Liver (tissue), 9 donors: Measurements from ENCODE around the gene PTPRD. TPM values are rescaled to one million over a fixed set of nuclear protein-coding genes. Genes with fewer than 3 reads are reported as not detected.

Source experiments
- DNase-seq: peaks from one replicate; pipeline ENCODE4 v3.0.0-alpha.2; 2017; ENCODE audit warnings: low spot score
- H3K27ac ChIP-seq, 2 donors: one replicate each; pipeline ENCODE4 v1.7.0; 2013; ENCODE audit warnings: inconsistent platforms in 2 of 2, low read length in 2 of 2, control low read depth in 1 of 2, low read depth in 1 of 2, mild to moderate bottlenecking in 1 of 2
- H3K27me3 ChIP-seq, 4 donors: one replicate each; pipeline versions ENCODE4 v1.6.1 to v1.7.0; 2013; ENCODE audit warnings: low read length in 3 of 4, inconsistent platforms in 1 of 4, mild to moderate bottlenecking in 1 of 4, moderate library complexity in 1 of 4; ENCODE audit not compliant: control insufficient read depth in 4 of 4, insufficient read depth in 4 of 4
- H3K36me3 ChIP-seq, 4 donors: one replicate each; pipeline versions ENCODE4 v1.6.1 to v1.7.0; 2013; ENCODE audit warnings: low read length in 3 of 4, mild to moderate bottlenecking in 3 of 4, low read depth in 1 of 4, moderate library complexity in 1 of 4; ENCODE audit not compliant: control insufficient read depth in 4 of 4, insufficient read depth in 3 of 4
- H3K4me1 ChIP-seq, 4 donors: one replicate each; pipeline versions ENCODE4 v1.6.1 to v1.7.0; 2013; ENCODE audit warnings: low read length in 3 of 4, mild to moderate bottlenecking in 3 of 4, moderate library complexity in 1 of 4; ENCODE audit not compliant: control insufficient read depth in 4 of 4, insufficient read depth in 4 of 4
- H3K4me3 ChIP-seq, 3 donors: one replicate each; pipeline versions ENCODE4 v1.6.1 to v1.7.0; 2013; ENCODE audit warnings: low read length in 3 of 3, control low read depth in 1 of 3, low read depth in 1 of 3, mild to moderate bottlenecking in 1 of 3
- H3K9ac ChIP-seq, 2 donors: one replicate each; pipeline ENCODE4 v1.7.0; 2013; ENCODE audit warnings: low read length in 2 of 2, mild to moderate bottlenecking in 2 of 2, moderate library complexity in 2 of 2, control low read depth in 1 of 2, low read depth in 1 of 2
- H3K9me3 ChIP-seq, 4 donors: one replicate each; pipeline versions ENCODE4 v1.6.1 to v1.7.0; 2013; ENCODE audit warnings: low read length in 3 of 4; ENCODE audit not compliant: control insufficient read depth in 4 of 4
- CTCF ChIP-seq: fragments of 150-350 bp; IDR thresholded peaks from 2 replicates; pipeline ENCODE4 v1.5.1; 2017; ENCODE audit warnings: improper control_type of control experiment, low read depth, low read length; ENCODE audit not compliant: missing input control
- EGR1 ChIP-seq, 2 donors: IDR thresholded peaks; 2 replicates each; pipeline ENCODE4 v1.6.1; 2016 to 2018; ENCODE audit warnings: antibody characterized with exemption in 2 of 2, low read depth in 2 of 2
- FOXA1 ChIP-seq: IDR thresholded peaks from 2 replicates; pipeline ENCODE4 v1.6.1; 2016; ENCODE audit warnings: antibody characterized with exemption
- FOXA2 ChIP-seq: IDR thresholded peaks from 2 replicates; pipeline ENCODE4 v1.6.1; 2016; ENCODE audit warnings: antibody characterized with exemption
- GABPA ChIP-seq, 2 donors: IDR thresholded peaks in 1 of 2; conservative IDR thresholded peaks in 1 of 2; 2 replicates each; pipeline ENCODE4 v1.6.1; 2016; ENCODE audit warnings: antibody characterized with exemption in 2 of 2, mild to moderate bottlenecking in 1 of 2, moderate library complexity in 1 of 2
- HNF4A ChIP-seq, 2 donors: conservative IDR thresholded peaks; 2 replicates each; pipeline ENCODE4 v1.6.1; 2016; ENCODE audit warnings: antibody characterized with exemption in 2 of 2, mild to moderate bottlenecking in 2 of 2
- JUND ChIP-seq, 2 donors: IDR thresholded peaks; 2 replicates each; pipeline ENCODE4 v1.6.1; 2016; ENCODE audit warnings: antibody characterized with exemption in 2 of 2
- RAD21 ChIP-seq, 2 donors: IDR thresholded peaks; 2 replicates each; pipeline ENCODE4 v1.6.1; 2016; ENCODE audit warnings: antibody characterized with exemption in 2 of 2, mild to moderate bottlenecking in 2 of 2
- RXRA ChIP-seq, 2 donors: IDR thresholded peaks; 2 replicates each; pipeline ENCODE4 v1.6.1; 2017 to 2018; ENCODE audit warnings: antibody characterized with exemption in 2 of 2, mild to moderate bottlenecking in 1 of 2
- TAF1 ChIP-seq: conservative IDR thresholded peaks from 2 replicates; pipeline ENCODE4 v1.6.1; 2016; ENCODE audit warnings: antibody characterized with exemption, mild to moderate bottlenecking
- YY1 ChIP-seq: IDR thresholded peaks from 2 replicates; pipeline ENCODE4 v1.6.1; 2016; ENCODE audit warnings: antibody characterized with exemption, mild to moderate bottlenecking
- WGBS: extraction: QIAGEN DNeasy Blood & Tissue Kit; methylation state at CpG from one replicate; pipeline ENCODE4 v1.1.7; 2013; 5-methylcytosine and 5-hydroxymethylcytosine counted together
- polyA plus RNA-seq, 2 donors: library from polyadenylated mRNA; stranded (reverse) in 1 of 2; unstranded in 1 of 2; fragments of 200-250 nt in 1 of 2; fragments of >200 nt in 1 of 2; fragmentation: Nextera tagmentation in 1 of 2; extraction: Ambion mirVana in 1 of 2; gene quantifications; one replicate each; pipeline versions ENCODE4 v1.2.1 to v1.2.3, GENCODE V29; 2013 to 2015
- total RNA-seq, 2 donors: library from RNA; depleted of rRNA; stranded (reverse); fragments of >200 nt; gene quantifications; one replicate each; pipeline ENCODE4 v1.2.3, GENCODE V29; 2014
- TF ChIP-seq, protein P1 (sequence below): IDR thresholded peaks from 2 replicates; pipeline ENCODE4 v1.6.1; 2016; ENCODE audit warnings: antibody characterized with exemption
- TF ChIP-seq, protein P2 (sequence below): IDR thresholded peaks from 2 replicates; pipeline ENCODE4 v1.6.1; 2016; ENCODE audit warnings: antibody characterized with exemption, mild to moderate bottlenecking
- TF ChIP-seq, protein P3 (sequence below): IDR thresholded peaks from 2 replicates; pipeline ENCODE4 v1.6.1; 2016; ENCODE audit warnings: antibody characterized with exemption
- TF ChIP-seq, protein P4 (sequence below): IDR thresholded peaks from 2 replicates; pipeline ENCODE4 v1.6.1; 2016; ENCODE audit warnings: antibody characterized with exemption
- donor health status: healthy.
- donor health status: healthy.
- donor health status: healthy.
- donor health status: healthy.
- donor health status: healthy.

Gene PTPRD
- total and polyA plus RNA-seq, 4 donors = 0.78 to 34.2 (median 4.7) TPM

- no peaks in the 10 kb centered on the region for H3K27me3 ChIP-seq
- TF ChIP-seq, protein P1, sequence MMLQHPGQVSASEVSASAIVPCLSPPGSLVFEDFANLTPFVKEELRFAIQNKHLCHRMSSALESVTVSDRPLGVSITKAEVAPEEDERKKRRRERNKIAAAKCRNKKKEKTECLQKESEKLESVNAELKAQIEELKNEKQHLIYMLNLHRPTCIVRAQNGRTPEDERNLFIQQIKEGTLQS = no peak
- TF ChIP-seq RXRA (IDR thresholded peaks at IDR 0.05) (no peak), TAF1 (no peak), GABPA (IDR thresholded peaks at IDR 0.05 in 1 of 2, conservative IDR thresholded peaks at IDR 0.05 in 1 of 2) (no peak)
- no peak overlapping the region for H3K27ac ChIP-seq
- no peak overlapping the region for H3K4me3 ChIP-seq
- WGBS = 48% methylated on average over 3 of the region's 3 CpGs
- H3K9me3 ChIP-seq = peaks cover 0 to 3% (median 0%) of the 10 kb centered on the region in 4 donors
- H3K36me3 ChIP-seq = no peaks in the 10 kb centered on the region
- H3K9ac ChIP-seq = no peak overlapping the region
- no peak for DNase-seq
- no peaks in the 10 kb centered on the region for H3K4me1 ChIP-seq
Measured at GRCh38 chr9:10447036-10447435, 165.8 kb downstream of the PTPRD start.

- Histone ChIP-seq H3K27ac (no peak overlapping the region), H3K27me3 (no peaks in the 10 kb centered on the region), H3K36me3 (no peaks in the 10 kb centered on the region), H3K4me1 (no peaks in the 10 kb centered on the region), H3K9me3 (peaks cover 0 to 3% (median 0%) of the 10 kb centered on the region in 4 donors), H3K4me3 (no peak overlapping the region), H3K9ac (no peak overlapping the region)
- no peak for DNase-seq
- TF ChIP-seq, protein P2, sequence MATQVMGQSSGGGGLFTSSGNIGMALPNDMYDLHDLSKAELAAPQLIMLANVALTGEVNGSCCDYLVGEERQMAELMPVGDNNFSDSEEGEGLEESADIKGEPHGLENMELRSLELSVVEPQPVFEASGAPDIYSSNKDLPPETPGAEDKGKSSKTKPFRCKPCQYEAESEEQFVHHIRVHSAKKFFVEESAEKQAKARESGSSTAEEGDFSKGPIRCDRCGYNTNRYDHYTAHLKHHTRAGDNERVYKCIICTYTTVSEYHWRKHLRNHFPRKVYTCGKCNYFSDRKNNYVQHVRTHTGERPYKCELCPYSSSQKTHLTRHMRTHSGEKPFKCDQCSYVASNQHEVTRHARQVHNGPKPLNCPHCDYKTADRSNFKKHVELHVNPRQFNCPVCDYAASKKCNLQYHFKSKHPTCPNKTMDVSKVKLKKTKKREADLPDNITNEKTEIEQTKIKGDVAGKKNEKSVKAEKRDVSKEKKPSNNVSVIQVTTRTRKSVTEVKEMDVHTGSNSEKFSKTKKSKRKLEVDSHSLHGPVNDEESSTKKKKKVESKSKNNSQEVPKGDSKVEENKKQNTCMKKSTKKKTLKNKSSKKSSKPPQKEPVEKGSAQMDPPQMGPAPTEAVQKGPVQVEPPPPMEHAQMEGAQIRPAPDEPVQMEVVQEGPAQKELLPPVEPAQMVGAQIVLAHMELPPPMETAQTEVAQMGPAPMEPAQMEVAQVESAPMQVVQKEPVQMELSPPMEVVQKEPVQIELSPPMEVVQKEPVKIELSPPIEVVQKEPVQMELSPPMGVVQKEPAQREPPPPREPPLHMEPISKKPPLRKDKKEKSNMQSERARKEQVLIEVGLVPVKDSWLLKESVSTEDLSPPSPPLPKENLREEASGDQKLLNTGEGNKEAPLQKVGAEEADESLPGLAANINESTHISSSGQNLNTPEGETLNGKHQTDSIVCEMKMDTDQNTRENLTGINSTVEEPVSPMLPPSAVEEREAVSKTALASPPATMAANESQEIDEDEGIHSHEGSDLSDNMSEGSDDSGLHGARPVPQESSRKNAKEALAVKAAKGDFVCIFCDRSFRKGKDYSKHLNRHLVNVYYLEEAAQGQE = no peak
- TF ChIP-seq RAD21 (IDR thresholded peaks at IDR 0.05) = no peak
- TF ChIP-seq, protein P1 = no peak
- TF ChIP-seq EGR1 (IDR thresholded peaks at IDR 0.05; ENCODE audit: low read depth in 2 of 2) = no peak
- no peak for TF ChIP-seq FOXA1
- TF ChIP-seq CTCF = no peak
- no peak for TF ChIP-seq JUND (IDR thresholded peaks at IDR 0.05)
- no peak for TF ChIP-seq HNF4A (conservative IDR thresholded peaks at IDR 0.05)
Measured at GRCh38 chr9:10443868-10444204, 169.0 kb downstream of the PTPRD start.

DNA sequence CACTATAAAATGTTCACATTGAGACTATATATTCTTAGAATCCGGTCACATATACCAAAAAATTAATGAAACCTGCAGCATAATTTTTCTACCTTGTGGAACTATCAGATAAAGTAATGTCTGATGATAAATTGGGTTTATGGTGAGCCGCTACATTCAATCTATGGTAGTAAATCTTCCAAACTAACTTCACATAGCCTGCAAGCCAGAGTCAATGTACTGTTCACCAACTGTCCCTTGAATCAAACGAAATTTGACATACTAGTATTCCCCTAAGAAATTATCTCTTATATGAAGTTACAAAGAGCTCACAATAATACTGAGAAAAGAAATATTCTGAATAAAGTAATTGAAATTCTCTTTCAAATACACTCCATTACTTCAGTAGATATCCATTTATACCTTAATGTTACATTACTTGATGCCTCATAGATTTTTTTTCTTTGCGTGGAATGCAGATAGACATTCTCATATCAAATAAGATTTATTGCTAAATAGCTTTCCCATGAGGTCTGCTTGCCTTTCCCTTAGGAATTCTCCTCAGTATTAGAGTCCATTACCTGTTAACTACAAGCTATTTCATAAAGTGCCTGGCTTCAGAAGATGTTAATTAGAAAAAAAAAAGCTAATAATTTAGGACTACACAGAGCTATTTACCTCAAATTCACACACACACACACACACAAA, 169.5 kb downstream of the PTPRD start:
- H3K4me1 ChIP-seq = no peaks in the 10 kb centered on the region
- H3K9ac ChIP-seq = no peak overlapping the region
- no peak overlapping the region for H3K27ac ChIP-seq
- no peaks in the 10 kb centered on the region for H3K27me3 ChIP-seq
- no peak overlapping the region for H3K4me3 ChIP-seq
- no peaks in the 10 kb centered on the region for H3K36me3 ChIP-seq
- 69% methylated on average over 4 of the region's 4 CpGs for WGBS
- H3K9me3 ChIP-seq = peaks cover 0 to 3% (median 0%) of the 10 kb centered on the region in 4 donors
- no peak for DNase-seq
- TF ChIP-seq, protein P2 = no peak
- TF ChIP-seq HNF4A (conservative IDR thresholded peaks at IDR 0.05) = no peak
- no peak for TF ChIP-seq JUND (IDR thresholded peaks at IDR 0.05)
- TF ChIP-seq FOXA2 = no peak
- no peak for TF ChIP-seq RAD21 (IDR thresholded peaks at IDR 0.05)
- TF ChIP-seq, protein P3, sequence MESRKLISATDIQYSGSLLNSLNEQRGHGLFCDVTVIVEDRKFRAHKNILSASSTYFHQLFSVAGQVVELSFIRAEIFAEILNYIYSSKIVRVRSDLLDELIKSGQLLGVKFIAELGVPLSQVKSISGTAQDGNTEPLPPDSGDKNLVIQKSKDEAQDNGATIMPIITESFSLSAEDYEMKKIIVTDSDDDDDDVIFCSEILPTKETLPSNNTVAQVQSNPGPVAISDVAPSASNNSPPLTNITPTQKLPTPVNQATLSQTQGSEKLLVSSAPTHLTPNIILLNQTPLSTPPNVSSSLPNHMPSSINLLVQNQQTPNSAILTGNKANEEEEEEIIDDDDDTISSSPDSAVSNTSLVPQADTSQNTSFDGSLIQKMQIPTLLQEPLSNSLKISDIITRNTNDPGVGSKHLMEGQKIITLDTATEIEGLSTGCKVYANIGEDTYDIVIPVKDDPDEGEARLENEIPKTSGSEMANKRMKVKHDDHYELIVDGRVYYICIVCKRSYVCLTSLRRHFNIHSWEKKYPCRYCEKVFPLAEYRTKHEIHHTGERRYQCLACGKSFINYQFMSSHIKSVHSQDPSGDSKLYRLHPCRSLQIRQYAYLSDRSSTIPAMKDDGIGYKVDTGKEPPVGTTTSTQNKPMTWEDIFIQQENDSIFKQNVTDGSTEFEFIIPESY = no peak
- TF ChIP-seq YY1 = no peak
- TF ChIP-seq, protein P4, sequence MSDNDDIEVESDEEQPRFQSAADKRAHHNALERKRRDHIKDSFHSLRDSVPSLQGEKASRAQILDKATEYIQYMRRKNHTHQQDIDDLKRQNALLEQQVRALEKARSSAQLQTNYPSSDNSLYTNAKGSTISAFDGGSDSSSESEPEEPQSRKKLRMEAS = no peak
